HepG2 (cell line): ENCODE measurements around the gene HIPK3. TPM values are rescaled to one million over a fixed set of nuclear protein-coding genes. Genes with fewer than 3 reads are reported as not detected.

Experiments
- ATAC-seq: fragments of 200-7000 bp; cut with Tn5 transposase; 3 replicates; pipeline ENCODE4 v1.9.1; 2020; ENCODE audit warnings: mild to moderate bottlenecking, moderate library complexity
- BruUV-seq: library from RNA; stranded (reverse); fragments of 400-500 nt; replicated peaks from 2 replicates; lab custom pipeline; 2021; lab: Mats Ljungman, UMichigan
- CTCF ChIA-PET: fragments of 300-600 bp; formaldehyde crosslinking; extraction: SDS; loops from one replicate; lab custom pipeline; 2021; ENCODE audit warnings: low total read pairs, inconsistent platforms, low intra/inter-chr PET ratio; lab: Yijun Ruan, JAX
- POLR2A ChIA-PET: fragments of 350-600 bp; sonication (Branson Sonifier 250); formaldehyde crosslinking; loops from one replicate; lab custom pipeline; 2020; ENCODE audit warnings: antibody characterized with exemption, inconsistent platforms; lab: Yijun Ruan, JAX
- DNase-seq: peaks from one replicate; pipeline ENCODE4 v3.0.0-alpha.2; 2015; ENCODE audit warnings: low spot score
- FAIRE-seq: peaks from 3 replicates; lab custom pipeline; 2011; peaks lifted over from hg19 to GRCh38; lab: Jason Lieb, UNC
- H2AFZ ChIP-seq: one replicate; pipeline ENCODE4 v1.6.1; 2011; ENCODE audit warnings: low read length, inconsistent platforms
- H3K27ac ChIP-seq: fragments of 300-600 bp; 3 replicates; pipeline ENCODE4 v1.8.0; 2011; ENCODE audit warnings: mixed run types, mild to moderate bottlenecking, mixed read lengths, low read length, inconsistent platforms; ENCODE audit not compliant: insufficient read depth; ENCODE audit errors: extremely low read length
- H3K27me3 ChIP-seq, 2 experiments: fragments of 200-600 bp in 1 of 2; 2 replicates in 1 of 2; 3 replicates in 1 of 2; pipeline versions ENCODE4 v1.6.0 to v1.8.0; 2011; ENCODE audit warnings: low read length in 2 of 2, mild to moderate bottlenecking in 2 of 2, moderate library complexity in 2 of 2, inconsistent platforms in 1 of 2; ENCODE audit not compliant: insufficient read depth in 2 of 2, control insufficient read depth in 1 of 2
- H3K36me3 ChIP-seq, 2 experiments: fragments of 200-600 bp in 1 of 2; replicated peaks in 1 of 2; 2 replicates in 1 of 2; 3 replicates in 1 of 2; pipeline versions ENCODE4 v1.5.1 to v1.8.0; 2011; ENCODE audit warnings: low read length in 2 of 2, inconsistent platforms in 1 of 2; ENCODE audit not compliant: insufficient read depth in 2 of 2, control insufficient read depth in 1 of 2
- H3K4me1 ChIP-seq: 2 replicates; pipeline ENCODE4 v1.5.1; 2012; ENCODE audit warnings: low read length, inconsistent platforms; ENCODE audit not compliant: insufficient read depth
- H3K4me2 ChIP-seq: 2 replicates; pipeline ENCODE4 v1.6.0; 2011; ENCODE audit warnings: low read depth, low read length, inconsistent platforms
- H3K4me3 ChIP-seq, 3 experiments: fragments of 200-600 bp in 1 of 3; sonication (generic), shearing (Covaris generic) in 1 of 3; replicated peaks in 1 of 3; 2 replicates each; pipeline ENCODE4 v1.5.1; 2011 to 2016; ENCODE audit warnings: low read length in 3 of 3, inconsistent platforms in 2 of 3, low read depth in 2 of 3, mild to moderate bottlenecking in 2 of 3, control low read depth in 1 of 3, mixed read lengths in 1 of 3; ENCODE audit not compliant: insufficient read depth in 1 of 3
- H3K79me2 ChIP-seq: one replicate; pipeline ENCODE4 v1.6.1; 2011; ENCODE audit warnings: low read length, inconsistent platforms; ENCODE audit not compliant: insufficient read depth
- H3K9ac ChIP-seq: 2 replicates; pipeline ENCODE4 v1.6.0; 2011; ENCODE audit warnings: mild to moderate bottlenecking, low read depth, low read length, inconsistent platforms; ENCODE audit not compliant: insufficient read depth
- H3K9me3 ChIP-seq: 2 replicates; pipeline ENCODE4 v1.5.1; 2012; ENCODE audit warnings: mild to moderate bottlenecking, low read length
- H4K20me1 ChIP-seq: 2 replicates; pipeline ENCODE4 v1.6.0; 2011; ENCODE audit warnings: inconsistent platforms, mild to moderate bottlenecking, low read length, moderate library complexity; ENCODE audit not compliant: insufficient read depth
- DR1 ChIP-seq: sonication (generic); formaldehyde crosslinking; IDR thresholded peaks from 2 replicates; pipeline ENCODE4 v1.8.0; 2021; ENCODE audit warnings: mild to moderate bottlenecking, missing genetic modification reagents, inconsistent platforms
- FOXJ3 ChIP-seq: sonication (generic); formaldehyde crosslinking; IDR thresholded peaks from 2 replicates; pipeline ENCODE4 v1.4.0; 2020; ENCODE audit warnings: missing genetic modification reagents, mild to moderate bottlenecking, borderline replicate concordance
- GATAD1 ChIP-seq: IDR thresholded peaks from 2 replicates; pipeline ENCODE4 v1.6.1; 2016; ENCODE audit warnings: missing genetic modification reagents, missing compliant biosample characterization
- GZF1 ChIP-seq: sonication (generic); formaldehyde crosslinking; IDR thresholded peaks from 2 replicates; pipeline ENCODE4 v1.5.1; 2020; ENCODE audit warnings: mild to moderate bottlenecking, missing genetic modification reagents
- IRX3 ChIP-seq: sonication (generic); formaldehyde crosslinking; IDR thresholded peaks from 2 replicates; pipeline ENCODE4 v1.8.1; 2023; ENCODE audit warnings: mild to moderate bottlenecking, low read depth, missing genetic modification reagents, borderline replicate concordance
- ZFP62 ChIP-seq: sonication (generic); formaldehyde crosslinking; IDR thresholded peaks from 2 replicates; pipeline ENCODE4 v1.4.0; 2020; ENCODE audit warnings: missing genetic modification reagents
- ZNF205 ChIP-seq: IDR thresholded peaks from 2 replicates; pipeline ENCODE4 v1.6.1; 2018; ENCODE audit warnings: missing biosample characterization, missing genetic modification reagents
- ZNF331 ChIP-seq: sonication (generic); formaldehyde crosslinking; IDR thresholded peaks from 2 replicates; pipeline ENCODE4 v1.4.0; 2020; ENCODE audit warnings: missing genetic modification reagents
- ZNF33B ChIP-seq: sonication (generic); formaldehyde crosslinking; IDR thresholded peaks from 2 replicates; pipeline ENCODE4 v1.5.1; 2020; ENCODE audit warnings: mild to moderate bottlenecking, missing genetic modification reagents
- ZNF407 ChIP-seq: sonication (generic); formaldehyde crosslinking; IDR thresholded peaks from one replicate; pipeline ENCODE4 v1.5.1; 2020; ENCODE audit warnings: mild to moderate bottlenecking, missing genetic modification reagents; ENCODE audit errors: not compliant biosample characterization
- ZNF800 ChIP-seq: sonication (generic); formaldehyde crosslinking; IDR thresholded peaks from 2 replicates; pipeline ENCODE4 v1.4.0; 2020; ENCODE audit warnings: missing genetic modification reagents
- WGBS: methylation state at CpG from one replicate; pipeline ENCODE4 v1.1.6; 2017; ENCODE audit warnings: low lambda C conversion rate; 5-methylcytosine and 5-hydroxymethylcytosine counted together
- in situ Hi-C: cut with HindIII; loops from 2 replicates; pipeline ENCODE4 v1.10.0; 2017; ENCODE audit warnings: low pct_unique_long_range_greater_than_20kb; ENCODE audit not compliant: extremely low pct_ligation_motif_present
- intact Hi-C: fragments of 100-400 bp; cut with micrococcal nuclease; formaldehyde crosslinking; loops from one replicate; pipeline ENCODE4 v1.10.0; 2022; ENCODE audit not compliant: unreplicated experiment
- polyA plus RNA-seq, 8 experiments: library from polyadenylated mRNA; depleted of rRNA in 3 of 8; stranded (reverse) in 7 of 8; unstranded in 1 of 8; fragments of >200 nt; fragmentation: Illumina TruSeq in 4 of 8; extraction: Trizol in 4 of 8; gene quantifications; 2 replicates each; pipeline versions ENCODE4 v1.2.1 to v1.2.3, GENCODE V29; 2011 to 2016; ENCODE audit warnings: low read depth in 4 of 8, missing spikeins in 1 of 8, mixed read lengths in 1 of 8; ENCODE audit not compliant: insufficient read depth in 1 of 8
- total RNA-seq, 5 experiments: library from RNA; depleted of rRNA; stranded (reverse); fragments of >200 nt; fragmentation: Illumina TruSeq; extraction: Trizol; gene quantifications; 2 replicates each; pipeline ENCODE4 v1.2.3, GENCODE V29; 2016; ENCODE audit warnings: low read depth in 1 of 5
- TF ChIP-seq, protein P1 (sequence below): sonication (generic); formaldehyde crosslinking; IDR thresholded peaks from 2 replicates; pipeline ENCODE4 v1.5.0; 2020; ENCODE audit warnings: missing genetic modification reagents

Gene HIPK3
- total and polyA plus RNA-seq, 2 of the 13 experiments (the other 11 are each of a cell fraction or from before 2014, with no cell fraction given), result 20.5 to 44.3 TPM

GRCh38 chr11:33376331-33377310 lies 119.4 kb downstream of the HIPK3 start:
- Histone ChIP-seq H3K4me3 (peak overlapping the region; percentile 10 to 57 (median 47); a peak in 3 of 6 replicates), H3K79me2 (no peaks in the 10 kb centered on the region), H3K4me2 (peak overlapping the region; percentile 79), H3K27ac (no peak overlapping the region), H3K36me3 (no peaks in the 10 kb centered on the region), H2AFZ (no peak overlapping the region), H3K9me3 (no peaks in the 10 kb centered on the region), H4K20me1 (no peaks in the 10 kb centered on the region; the same call in 1 of the 2 replicates), H3K27me3 (peaks cover 4 to 74% of the 10 kb centered on the region in 2 experiments), H3K4me1 (peaks cover 25% of the 10 kb centered on the region), H3K9ac (no peak overlapping the region)
- DNase-seq (no peak), ATAC-seq (peak; percentile 68), FAIRE-seq (no peak)
- POLR2A ChIA-PET, result no interaction called here
- CTCF ChIA-PET, result no interaction called here
- no TSS peak for BruUV-seq
- 36% methylated on average over 24 of the region's 106 CpGs for WGBS
- in situ Hi-C loops (no loop called here), intact Hi-C loops (no loop called here)
- TF ChIP-seq ZNF33B (CRISPR knock-in tag) (no peak), ZNF331 (CRISPR knock-in tag) (no peak), ZFP62 (CRISPR knock-in tag) (no peak), IRX3 (CRISPR knock-in tag) (no peak), FOXJ3 (CRISPR knock-in tag) (no peak), ZNF205 (CRISPR knock-in tag) (no peak), GZF1 (no peak), DR1 (CRISPR knock-in tag) (no peak), ZNF407 (CRISPR knock-in tag) (no peak), ZNF800 (CRISPR knock-in tag) (no peak), GATAD1 (no peak)
- TF ChIP-seq, protein P1, sequence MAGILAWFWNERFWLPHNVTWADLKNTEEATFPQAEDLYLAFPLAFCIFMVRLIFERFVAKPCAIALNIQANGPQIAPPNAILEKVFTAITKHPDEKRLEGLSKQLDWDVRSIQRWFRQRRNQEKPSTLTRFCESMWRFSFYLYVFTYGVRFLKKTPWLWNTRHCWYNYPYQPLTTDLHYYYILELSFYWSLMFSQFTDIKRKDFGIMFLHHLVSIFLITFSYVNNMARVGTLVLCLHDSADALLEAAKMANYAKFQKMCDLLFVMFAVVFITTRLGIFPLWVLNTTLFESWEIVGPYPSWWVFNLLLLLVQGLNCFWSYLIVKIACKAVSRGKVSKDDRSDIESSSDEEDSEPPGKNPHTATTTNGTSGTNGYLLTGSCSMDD, result no peak
